Thoracic aorta (tissue), 2 donors: Measurements from ENCODE around the gene CREB5. TPM values are rescaled to one million over a fixed set of nuclear protein-coding genes. Genes with fewer than 3 reads are reported as not detected.

Experiments used
- ATAC-seq: fragments of 150-250 bp; one replicate; pipeline ENCODE4 v1.8.0; 2017; ENCODE audit warnings: low read depth; ENCODE audit not compliant: insufficient number of reproducible peaks, low FRiP score
- DNase-seq: peaks from one replicate; pipeline ENCODE4 v3.0.0-alpha.2; 2020; ENCODE audit warnings: low spot score
- H3K27ac ChIP-seq, 2 donors: fragments of 200-600 bp; sonication (generic); 1 replicate in 1 of 2; 2 replicates in 1 of 2; pipeline ENCODE4 v1.5.1; 2016; ENCODE audit warnings: mild to moderate bottlenecking in 2 of 2, moderate library complexity in 2 of 2
- H3K27me3 ChIP-seq: fragments of 200-600 bp; sonication (generic); replicated peaks from 2 replicates; pipeline ENCODE4 v1.6.0; 2016; ENCODE audit warnings: mild to moderate bottlenecking; ENCODE audit not compliant: insufficient read depth
- H3K36me3 ChIP-seq: fragments of 200-600 bp; sonication (generic); one replicate; pipeline ENCODE4 v1.5.1; 2016
- H3K4me1 ChIP-seq, 2 donors: fragments of 200-600 bp; sonication (generic); 1 replicate in 1 of 2; 2 replicates in 1 of 2; pipeline versions ENCODE4 v1.5.1 to v1.6.0; 2016; ENCODE audit warnings: low read depth in 2 of 2, mild to moderate bottlenecking in 1 of 2; ENCODE audit not compliant: control insufficient read depth in 1 of 2
- H3K4me3 ChIP-seq: fragments of 200-600 bp; sonication (generic); 2 replicates; pipeline ENCODE4 v1.5.1; 2016; ENCODE audit warnings: mild to moderate bottlenecking
- H3K9me3 ChIP-seq: fragments of 200-600 bp; sonication (generic); 2 replicates; pipeline ENCODE4 v1.5.1; 2016
- CTCF ChIP-seq: fragments of 200-600 bp; sonication (generic); IDR thresholded peaks from one replicate; pipeline ENCODE4 v1.5.1; 2019; ENCODE audit warnings: antibody characterized with exemption
- total RNA-seq, 2 donors: library from RNA; depleted of rRNA; stranded (reverse); fragments of >200 nt; gene quantifications; one replicate each; pipeline versions ENCODE4 v1.1.0 to v1.2.3, GENCODE V29; 2016

Gene CREB5
- total RNA-seq, 2 donors from 2014 or later: 44.4 to 49.1 TPM

GRCh38 chr7:28571405-28571804 is 159.1 kb downstream of the CREB5 start:
- no peak for TF ChIP-seq CTCF
- Histone ChIP-seq H3K27ac (no peak overlapping the region), H3K4me1 (no peaks in the 10 kb centered on the region), H3K9me3 (no peaks in the 10 kb centered on the region), H3K27me3 (no peaks in the 10 kb centered on the region), H3K36me3 (no peaks in the 10 kb centered on the region), H3K4me3 (no peak overlapping the region)
- ATAC-seq (no peak), DNase-seq (no peak)

- Histone ChIP-seq H3K27me3 (no peaks in the 10 kb centered on the region), H3K4me1 (no peaks in the 10 kb centered on the region), H3K27ac (no peak overlapping the region), H3K9me3 (no peaks in the 10 kb centered on the region), H3K4me3 (no peak overlapping the region), H3K36me3 (no peaks in the 10 kb centered on the region)
- TF ChIP-seq CTCF: no peak
- ATAC-seq (no peak), DNase-seq (no peak)
These were observed 160.2 kb downstream of the CREB5 start for GRCh38 chr7:28572321-28573058.

- Histone ChIP-seq H3K4me1 (no peaks in the 10 kb centered on the region), H3K27ac (no peak overlapping the region), H3K9me3 (no peaks in the 10 kb centered on the region), H3K4me3 (no peak overlapping the region), H3K27me3 (no peaks in the 10 kb centered on the region), H3K36me3 (no peaks in the 10 kb centered on the region)
- DNase-seq: no peak
- no peak for ATAC-seq
- TF ChIP-seq CTCF: no peak
These were observed 160.8 kb downstream of the CREB5 start for GRCh38 chr7:28573059-28573553.

- DNase-seq: no peak
- no peak for ATAC-seq
- no peak for TF ChIP-seq CTCF
These were observed 161.5 kb downstream of the CREB5 start for GRCh38 chr7:28573651-28574301.

GRCh38 chr7:28575241-28575643 is 162.9 kb downstream of the CREB5 start:
- H3K4me3 ChIP-seq: no peak overlapping the region
- no peak for ATAC-seq
- no peaks in the 10 kb centered on the region for H3K27me3 ChIP-seq

More at GRCh38 chr7:28573651-28574301, 161.5 kb downstream of the CREB5 start:
- H3K4me3 ChIP-seq: no peak overlapping the region
- no peaks in the 10 kb centered on the region for H3K4me1 ChIP-seq
- no peaks in the 10 kb centered on the region for H3K27me3 ChIP-seq
- no peak overlapping the region for H3K27ac ChIP-seq
- H3K9me3 ChIP-seq: no peaks in the 10 kb centered on the region
- H3K36me3 ChIP-seq: no peaks in the 10 kb centered on the region

More at GRCh38 chr7:28575241-28575643, 162.9 kb downstream of the CREB5 start:
- no peak overlapping the region for H3K27ac ChIP-seq
- no peaks in the 10 kb centered on the region for H3K4me1 ChIP-seq
- no peak for TF ChIP-seq CTCF
- DNase-seq: no peak
- H3K9me3 ChIP-seq: no peaks in the 10 kb centered on the region
- no peaks in the 10 kb centered on the region for H3K36me3 ChIP-seq
